ENCODE data around the gene ZKSCAN4.
A peak's percentile ranks its signal among the peaks of the same experiment; 100 is the strongest.

ZKSCAN4 gene
- long read RNA-seq, donor 1, partial matches to known transcripts, result 0 of 1 reads
- long read RNA-seq, donor 1, other reads (novel, unspliced or antisense), result 0 of 1 reads
- long read RNA-seq, donor 2, partial matches to known transcripts, result 0 of 4 reads
- long read RNA-seq, donor 2, other reads (novel, unspliced or antisense), result 0 of 4 reads
- long read RNA-seq, donor 3, partial matches to known transcripts, result 0 of 2 reads
- long read RNA-seq, donor 3, other reads (novel, unspliced or antisense), result 0 of 2 reads
- long read RNA-seq, donor 4, partial matches to known transcripts, result 0 of 6 reads
- long read RNA-seq, donor 4, other reads (novel, unspliced or antisense), result 6 of 6 reads
- long read RNA-seq, donor 5, partial matches to known transcripts, result 0 of 1 reads
- long read RNA-seq, donor 5, other reads (novel, unspliced or antisense), result 0 of 1 reads
- long read RNA-seq, donor 6, partial matches to known transcripts, result 0 of 1 reads
- long read RNA-seq, donor 6, other reads (novel, unspliced or antisense), result 0 of 1 reads
- long read RNA-seq, donor 7, partial matches to known transcripts, result 0 of 4 reads
- long read RNA-seq, donor 7, other reads (novel, unspliced or antisense), result 0 of 4 reads
- long read RNA-seq, donor 8, partial matches to known transcripts, result 0 of 3 reads
- long read RNA-seq, donor 8, other reads (novel, unspliced or antisense), result 0 of 3 reads

DNA sequence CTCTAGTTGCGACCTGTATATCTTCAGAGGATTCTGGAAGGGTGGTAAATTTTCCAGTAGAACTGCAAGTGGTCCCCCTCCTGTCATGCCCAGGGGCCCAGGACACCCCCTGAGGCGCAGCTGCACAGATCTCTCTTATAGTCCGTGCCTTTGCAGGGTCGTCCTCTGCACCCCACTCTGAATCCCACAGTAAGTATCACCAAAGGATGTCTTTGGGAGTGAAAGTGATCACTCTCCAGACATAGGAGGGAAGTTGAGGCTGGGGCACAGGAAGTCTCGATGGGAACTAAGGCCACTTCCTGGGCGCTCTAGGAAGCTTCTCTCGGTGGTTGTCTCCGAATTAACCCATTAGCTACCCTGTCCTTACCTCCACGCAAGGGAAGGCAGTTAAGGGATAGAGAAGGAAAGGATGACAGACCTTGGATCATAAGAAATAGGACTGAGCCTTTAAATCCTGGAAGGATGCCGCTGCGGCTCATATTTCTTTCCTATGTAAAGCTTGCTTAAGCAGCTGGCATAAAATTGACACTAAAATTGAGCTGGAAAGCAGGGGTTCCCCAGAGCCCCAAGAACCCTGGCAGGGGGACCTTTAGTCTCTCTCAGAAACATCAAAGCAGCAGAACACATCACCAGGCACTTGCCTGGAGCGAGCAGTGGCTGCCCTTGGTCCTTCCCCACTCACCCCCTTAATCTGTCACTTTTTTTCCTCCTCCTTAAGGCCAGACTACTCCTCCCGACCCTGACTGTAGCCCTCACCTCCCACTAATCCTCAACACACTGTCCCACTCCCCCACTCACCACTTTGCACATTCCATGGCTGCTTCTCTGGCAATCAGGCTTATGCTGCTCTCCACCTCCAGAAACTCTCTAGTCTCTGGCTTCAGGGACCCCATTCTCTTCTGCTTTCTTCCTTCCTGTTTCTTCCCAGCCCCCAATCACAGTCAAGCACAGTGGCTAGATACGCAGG lies at the start of gene ZKSCAN4:
Gene ZKSCAN4, minus strand, starts transcription at position 261 of the 967 bp plus-strand sequence. CDS start 289 bp downstream, outside the sequence.
- DNase-seq, result peak; percentile 75

DNA sequence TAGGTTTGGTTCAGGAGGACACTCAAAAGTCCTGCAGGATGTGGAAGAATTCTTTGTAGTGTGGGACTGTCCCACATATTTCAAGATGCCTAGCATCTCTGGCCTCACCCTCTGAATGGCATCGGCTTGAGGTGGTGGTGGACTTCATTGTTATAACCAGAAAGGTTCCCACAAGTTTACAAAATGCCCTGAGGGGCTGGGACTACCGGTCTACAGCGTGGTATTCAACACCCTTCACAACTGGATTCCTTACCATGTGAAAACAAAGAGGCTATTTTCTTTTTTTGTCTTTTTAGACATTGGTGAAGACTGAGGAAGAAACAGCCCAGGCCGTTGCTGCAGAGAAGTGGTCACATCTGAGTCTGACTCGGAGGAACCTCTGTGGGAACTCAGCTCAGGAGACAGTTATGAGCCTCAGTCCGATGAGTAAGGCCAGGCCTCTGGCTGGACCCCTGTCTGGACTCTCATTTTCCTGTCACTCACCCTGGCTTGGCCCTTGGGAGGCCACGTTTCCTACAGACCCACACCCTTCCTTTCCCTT lies 44.5 kb upstream of the ZKSCAN4 start:
- no peak for DNase-seq

DNA sequence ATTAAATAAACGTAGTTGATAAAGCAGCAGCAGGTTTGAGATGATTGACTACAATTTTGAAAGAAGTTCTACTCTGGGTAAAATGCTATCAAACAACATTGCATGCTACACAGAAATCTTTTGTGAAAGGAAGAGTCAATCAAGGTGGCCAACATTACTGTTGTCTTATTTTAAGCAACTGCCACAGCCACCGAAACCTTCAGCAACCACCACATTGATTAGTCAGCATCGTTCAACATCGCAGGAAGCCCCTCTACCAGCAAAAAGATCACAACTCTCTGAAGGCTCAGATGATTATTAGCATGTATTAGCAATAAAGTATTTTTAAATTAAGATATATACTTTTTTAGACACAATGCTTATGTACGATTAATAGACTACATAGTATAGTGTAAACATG lies 43.3 kb upstream of the ZKSCAN4 start:
- no peak for DNase-seq

DNA sequence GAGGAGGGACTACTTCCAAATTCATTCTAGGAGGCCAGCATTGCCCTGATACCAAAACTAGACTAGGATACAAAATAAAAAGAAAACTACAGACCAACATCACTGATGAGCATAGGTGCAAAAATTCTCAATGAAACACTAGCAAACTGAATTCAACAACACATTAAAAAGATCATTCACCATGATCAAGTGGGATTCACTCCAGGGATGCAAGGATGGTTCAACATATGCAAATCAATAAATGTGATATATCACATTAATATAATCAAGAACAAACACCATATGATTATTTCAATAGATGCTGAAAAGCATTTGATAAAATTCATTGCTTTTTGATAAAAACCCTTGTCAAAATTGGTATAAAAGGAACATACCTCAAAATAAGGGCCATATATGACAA lies 39.5 kb upstream of the ZKSCAN4 start:
- DNase-seq, result no peak

DNA sequence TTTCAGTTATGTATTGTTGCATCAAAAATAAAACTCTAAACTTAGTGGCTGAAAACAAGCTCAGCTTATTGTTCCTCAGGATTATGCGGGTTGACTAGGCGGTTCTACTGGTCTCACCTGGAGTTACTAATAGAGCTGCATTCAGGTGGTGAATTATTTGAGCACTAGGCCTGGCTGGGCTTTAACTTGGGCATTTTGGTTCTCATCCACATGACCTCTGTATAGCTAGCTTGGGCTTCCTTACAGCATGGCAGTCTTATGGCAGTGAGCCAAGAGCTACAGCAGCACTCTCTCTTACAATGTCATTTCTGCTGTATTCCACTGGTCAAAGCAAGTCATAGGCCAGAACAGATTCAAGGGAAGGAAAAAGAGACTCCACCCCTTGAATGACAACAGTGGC lies 30.9 kb upstream of the ZKSCAN4 start:
- no peak for DNase-seq

DNA sequence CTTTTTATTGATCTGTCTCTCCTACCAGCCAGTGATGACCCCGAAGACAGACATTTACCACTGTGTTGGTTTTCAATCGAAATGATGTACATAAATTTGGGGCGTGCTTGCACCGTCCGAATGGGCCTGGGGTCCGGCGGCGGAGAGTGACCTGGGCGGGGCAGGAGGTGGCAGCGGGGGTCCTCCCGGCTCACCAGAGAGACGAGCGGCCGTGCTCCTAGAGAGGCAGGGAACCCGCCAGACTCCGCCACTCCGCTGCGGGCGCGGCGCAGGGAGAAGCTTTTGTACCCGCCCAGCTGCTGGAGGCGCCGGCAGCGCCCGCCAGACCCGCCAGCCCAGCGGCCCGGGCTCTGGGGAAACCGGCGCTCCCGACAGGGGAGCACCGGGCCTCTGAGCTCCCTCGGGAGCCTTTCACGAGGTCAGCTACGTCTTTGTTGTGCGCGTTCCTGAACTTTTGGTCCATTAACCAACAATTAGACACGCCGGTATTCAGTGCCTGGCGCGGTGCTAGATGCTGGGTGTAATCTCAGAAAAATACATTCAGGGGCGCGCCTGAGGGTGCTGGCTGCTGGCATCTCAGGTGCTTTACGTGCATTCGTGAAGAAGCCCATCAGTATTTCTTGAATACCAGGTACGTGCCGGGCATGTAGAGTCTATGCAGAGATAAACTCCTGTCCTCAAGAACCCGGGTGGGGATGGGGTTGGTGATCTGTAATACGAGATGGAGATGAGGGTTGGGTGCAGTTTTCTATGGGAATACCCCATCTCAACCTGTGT lies 29.4 kb upstream of the ZKSCAN4 start, which contains the start of gene PGBD1:
Gene PGBD1, plus strand, starts transcription at position 285 of the 777 bp plus-strand sequence. CDS start 2,242 bp downstream, outside the sequence.
- DNase-seq, result peak; percentile 80

DNA sequence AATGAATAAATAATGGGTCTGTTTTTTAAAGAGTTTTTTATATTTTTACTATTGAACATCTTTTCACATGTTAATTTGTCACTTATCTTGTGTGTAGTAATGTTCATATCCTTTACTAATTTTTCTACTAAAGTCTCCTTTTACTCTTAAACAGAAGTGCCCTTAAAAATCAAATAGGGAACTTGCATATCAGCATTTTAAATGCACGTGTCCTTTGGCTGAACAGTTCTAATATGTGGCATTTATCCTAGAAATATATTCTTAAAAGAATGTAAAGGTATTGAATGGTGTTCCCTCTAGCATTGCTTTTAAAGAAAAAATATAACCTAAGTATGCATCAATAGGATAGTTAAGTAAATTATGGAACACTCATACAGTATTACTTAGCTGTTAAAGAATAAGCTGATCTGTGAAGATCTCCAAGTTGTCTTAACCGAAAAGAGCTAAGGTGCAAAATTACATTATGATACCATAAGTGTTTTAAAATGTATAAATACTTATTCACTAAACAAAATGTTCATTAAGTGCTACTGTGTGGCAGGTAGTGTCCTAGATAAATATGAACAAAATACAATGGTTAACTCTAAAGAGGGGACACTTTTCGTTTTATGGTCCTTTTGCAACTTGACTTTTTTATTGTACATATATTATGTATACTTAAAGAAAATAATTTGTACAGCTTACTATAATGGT lies 28.7 kb upstream of the ZKSCAN4 start:
- no peak for DNase-seq

DNA sequence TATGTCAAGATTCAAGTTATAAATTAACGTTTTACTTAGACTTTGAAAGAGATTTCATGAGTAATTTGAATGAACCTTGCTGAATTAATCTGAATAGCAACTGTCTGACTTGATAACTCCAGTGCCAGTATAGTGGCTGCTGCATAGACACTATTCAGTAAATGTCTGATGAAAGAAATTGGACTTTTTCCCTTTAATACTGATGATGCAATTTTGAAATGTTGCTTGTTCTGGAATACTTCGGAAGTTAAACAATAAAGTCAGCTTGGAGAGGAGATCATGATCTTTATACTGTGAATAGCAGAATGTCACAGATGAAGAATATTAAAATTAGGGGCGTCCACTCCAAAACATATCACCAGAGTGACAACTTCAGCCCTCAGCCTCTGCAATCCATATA lies 25.7 kb upstream of the ZKSCAN4 start:
- DNase-seq, result no peak

DNA sequence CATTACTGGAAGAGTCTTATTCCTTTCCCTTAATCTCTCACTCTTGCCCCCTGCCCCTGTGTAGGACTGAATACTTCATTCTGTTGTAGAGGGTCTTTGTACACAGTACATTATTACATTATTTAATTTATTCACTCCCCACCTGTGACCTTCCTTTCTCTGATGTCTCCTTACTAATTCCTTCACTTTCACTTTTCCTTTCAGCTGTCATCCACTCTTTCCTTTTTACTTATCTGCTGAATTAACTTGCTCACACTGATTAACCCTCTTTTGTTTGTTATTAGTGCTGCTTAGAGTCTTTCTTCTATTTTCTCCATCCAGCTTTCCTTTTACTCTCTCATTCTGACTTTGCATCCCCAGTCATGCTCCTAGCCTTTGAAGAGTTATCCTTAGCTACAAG lies 22.8 kb upstream of the ZKSCAN4 start:
- DNase-seq, result no peak

DNA sequence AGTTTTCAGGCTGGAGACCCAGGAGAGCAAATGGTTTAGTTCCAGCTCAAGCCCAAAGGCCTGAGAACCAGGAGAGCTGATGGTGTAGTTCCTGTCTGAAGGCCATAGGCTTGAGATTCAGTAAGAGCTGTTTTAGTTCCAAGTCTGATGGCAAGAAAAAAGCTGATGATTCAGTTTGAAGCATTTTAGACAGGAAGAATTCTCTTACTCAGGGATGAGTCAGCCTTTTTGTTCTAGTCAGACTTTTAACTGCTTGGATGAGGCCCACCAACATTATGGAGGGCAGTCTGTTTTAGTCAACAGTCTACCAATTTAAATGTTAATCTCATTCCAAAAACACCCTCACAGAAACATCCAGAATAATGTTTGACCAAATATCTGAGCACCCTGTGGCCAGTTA lies 17.4 kb upstream of the ZKSCAN4 start:
- no peak for DNase-seq

DNA sequence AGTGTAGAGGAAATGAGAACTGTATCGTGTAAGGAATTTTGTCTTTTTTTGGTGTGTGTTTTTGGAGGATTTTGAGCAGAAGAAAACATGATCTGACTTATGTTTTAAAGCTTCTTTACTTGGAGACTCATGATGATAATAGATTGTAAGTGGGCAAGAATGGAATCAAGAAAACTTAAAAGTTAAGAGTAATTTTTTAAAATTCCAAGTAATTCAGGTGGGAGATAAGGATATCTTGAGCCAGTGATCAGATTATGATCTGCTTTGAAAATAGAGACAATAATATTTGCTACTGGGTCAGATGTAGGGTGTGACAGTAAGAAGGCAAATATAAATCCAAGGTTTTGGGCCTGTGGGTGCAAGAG lies 15.6 kb upstream of the ZKSCAN4 start:
- no peak for DNase-seq

DNA sequence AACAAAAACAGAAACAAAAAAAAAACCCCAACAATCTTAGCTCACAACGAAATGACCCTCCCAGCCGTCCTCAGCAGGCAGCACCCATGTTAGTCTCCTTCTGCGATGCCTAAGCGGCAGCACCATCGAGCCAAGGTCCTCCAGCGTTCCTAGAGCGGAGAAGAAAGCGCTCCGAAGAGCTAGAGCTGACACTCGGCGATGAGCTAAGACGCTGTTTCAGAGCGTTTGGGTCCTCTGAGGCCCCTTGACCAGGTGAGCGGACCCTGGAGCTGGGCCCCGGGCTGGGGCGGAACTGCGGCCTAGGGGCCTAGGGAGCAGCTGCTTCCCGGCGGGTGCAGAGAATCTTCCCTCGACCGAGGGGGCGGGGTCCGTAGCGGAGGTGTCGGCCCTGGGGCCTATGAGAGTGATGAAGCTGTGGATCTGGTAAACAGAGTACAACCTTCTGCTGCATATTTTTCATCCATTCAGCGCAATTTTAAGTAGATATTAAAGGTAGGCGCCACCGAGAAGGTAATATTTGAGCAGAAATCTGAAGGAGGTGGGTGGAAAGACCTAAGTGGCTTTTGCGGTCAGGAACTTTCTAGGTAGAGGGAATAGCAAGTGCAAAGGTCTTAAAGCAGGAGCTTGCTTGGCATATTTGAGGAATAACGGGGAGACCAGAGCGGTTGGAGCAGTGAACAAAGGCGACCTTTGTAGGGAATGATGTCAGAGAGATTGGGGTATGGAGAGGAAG lies 15.1 kb upstream of the ZKSCAN4 start, which contains the start of gene ZSCAN26:
Gene ZSCAN26, plus strand, starts transcription at position 182 of the 733 bp plus-strand sequence. CDS start 4,777 bp downstream, outside the sequence.
- peak; percentile 98 for DNase-seq

DNA sequence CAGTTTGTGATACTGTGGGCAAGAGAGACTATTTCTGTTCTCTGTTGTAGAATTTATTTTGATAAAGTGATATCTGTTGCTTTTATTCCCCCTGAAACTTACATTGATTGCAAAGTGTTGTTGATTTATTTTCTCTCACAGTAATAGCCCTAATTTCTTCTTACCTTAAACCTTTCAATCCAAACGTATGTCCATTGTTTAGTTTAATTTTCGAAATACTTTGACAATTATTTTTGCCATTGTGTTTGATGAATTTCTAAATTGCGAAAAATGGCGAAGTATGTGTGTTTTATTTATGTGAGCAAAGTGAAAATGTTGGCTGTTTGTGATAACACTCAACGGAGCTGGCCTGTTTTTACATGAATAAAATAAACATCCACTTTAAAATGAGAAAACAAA lies 14.5 kb upstream of the ZKSCAN4 start:
- DNase-seq, result no peak

DNA sequence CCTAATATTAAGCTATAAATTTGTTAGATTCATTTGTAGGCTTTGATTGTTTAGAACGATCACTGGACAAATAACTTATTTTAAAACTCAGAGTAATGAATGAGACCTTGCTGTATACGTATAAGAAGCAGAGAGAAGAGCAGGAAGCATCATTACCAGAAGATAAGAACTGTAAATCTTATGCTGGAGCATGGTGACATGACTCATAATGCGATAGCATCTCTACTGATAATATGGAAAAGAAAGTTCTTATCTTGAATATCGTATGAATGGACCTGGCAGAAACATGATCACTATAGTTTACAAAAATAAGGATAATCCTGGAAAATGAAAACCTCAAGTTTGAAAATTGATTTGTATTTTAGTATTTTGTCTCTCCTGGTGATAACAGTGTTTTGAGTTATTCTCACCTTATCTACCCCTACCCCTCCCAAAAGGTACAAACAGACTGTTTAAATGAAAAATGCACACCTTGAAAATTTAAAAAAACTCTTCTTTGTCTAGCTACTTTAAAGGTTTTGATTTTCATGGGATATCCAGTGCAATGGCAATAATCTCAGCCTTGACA lies 12.8 kb upstream of the ZKSCAN4 start:
- DNase-seq, result no peak

DNA sequence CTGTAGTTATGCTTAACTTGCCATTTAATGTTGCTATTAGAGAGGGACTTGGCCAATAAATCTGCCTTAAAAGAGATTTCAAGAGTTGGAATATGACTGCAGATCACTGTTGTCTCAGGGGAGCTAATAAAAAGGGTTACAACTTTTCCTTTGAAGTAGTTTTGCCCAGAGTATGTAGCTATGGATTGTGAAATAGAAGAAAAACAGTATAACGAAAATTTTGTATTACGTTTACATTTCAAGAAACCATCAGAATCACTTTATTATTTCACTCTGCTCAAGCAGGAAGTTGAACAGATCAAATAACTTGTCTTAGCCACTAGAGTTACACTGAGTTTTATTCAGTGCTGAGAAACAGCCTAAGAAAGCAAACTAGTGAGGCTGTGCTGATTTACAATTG lies 11.9 kb upstream of the ZKSCAN4 start:
- DNase-seq, result no peak

DNA sequence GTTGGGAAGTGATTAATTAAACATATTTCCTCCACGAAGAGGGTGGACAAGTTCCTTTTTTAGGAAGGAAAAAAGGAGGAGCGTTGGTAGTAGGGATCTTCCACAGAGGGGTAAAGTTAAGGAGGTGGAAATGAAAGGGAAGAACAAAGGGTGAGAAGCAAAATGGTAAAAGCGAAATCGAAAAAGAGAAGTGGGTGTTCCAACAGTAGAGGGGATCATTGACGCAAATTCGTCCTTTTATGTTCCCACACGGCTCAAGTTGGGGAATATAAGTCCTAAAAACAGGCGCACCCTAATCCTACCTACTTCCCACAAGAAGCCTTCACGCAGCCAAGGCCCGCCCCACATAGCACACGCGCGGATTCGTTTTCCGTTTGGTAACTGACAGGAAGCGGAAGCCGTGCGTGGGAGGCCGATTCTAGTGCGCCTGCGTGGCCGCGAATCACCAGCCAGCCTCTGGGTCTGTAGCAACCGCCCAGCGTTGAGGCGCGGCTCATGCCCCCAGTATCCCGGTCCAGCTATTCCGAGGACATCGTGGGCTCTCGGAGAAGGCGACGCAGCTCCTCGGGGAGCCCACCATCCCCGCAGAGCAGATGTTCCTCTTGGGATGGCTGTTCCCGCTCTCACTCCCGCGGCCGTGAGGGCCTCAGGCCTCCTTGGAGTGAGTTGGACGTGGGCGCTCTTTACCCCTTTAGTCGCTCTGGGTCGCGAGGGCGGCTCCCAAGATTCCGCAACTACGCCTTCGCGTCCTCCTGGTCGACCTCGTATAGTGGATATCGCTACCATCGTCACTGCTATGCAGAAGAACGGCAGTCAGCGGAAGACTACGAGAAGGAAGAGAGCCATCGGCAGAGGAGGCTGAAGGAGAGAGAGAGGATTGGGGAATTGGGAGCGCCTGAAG lies 7.1 kb upstream of the ZKSCAN4 start, which contains the start of gene NKAPL:
Gene NKAPL, plus strand, starts transcription at position 421 of the 901 bp plus-strand sequence. Its CDS starts 75 bp downstream, at position 496.
- DNase-seq, result peak; percentile 69

DNA sequence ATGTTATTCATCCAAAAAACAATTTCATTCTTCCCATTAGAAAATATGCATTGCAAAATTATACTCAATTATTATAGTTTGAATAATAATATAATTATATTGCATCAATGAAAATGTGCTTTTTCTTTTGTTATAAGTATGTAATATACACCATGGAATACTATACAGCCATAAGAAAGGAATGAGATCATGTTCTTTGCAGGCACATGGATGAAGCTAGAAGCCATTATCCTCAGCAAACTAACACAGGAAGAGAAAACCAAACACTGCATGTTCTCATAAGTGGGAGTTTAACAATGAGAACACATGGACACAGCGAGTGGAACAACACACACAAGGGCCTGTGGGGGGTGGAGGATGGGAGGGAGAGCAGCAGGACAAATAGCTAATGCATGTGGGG lies 5.0 kb upstream of the ZKSCAN4 start:
- DNase-seq, result no peak

DNA sequence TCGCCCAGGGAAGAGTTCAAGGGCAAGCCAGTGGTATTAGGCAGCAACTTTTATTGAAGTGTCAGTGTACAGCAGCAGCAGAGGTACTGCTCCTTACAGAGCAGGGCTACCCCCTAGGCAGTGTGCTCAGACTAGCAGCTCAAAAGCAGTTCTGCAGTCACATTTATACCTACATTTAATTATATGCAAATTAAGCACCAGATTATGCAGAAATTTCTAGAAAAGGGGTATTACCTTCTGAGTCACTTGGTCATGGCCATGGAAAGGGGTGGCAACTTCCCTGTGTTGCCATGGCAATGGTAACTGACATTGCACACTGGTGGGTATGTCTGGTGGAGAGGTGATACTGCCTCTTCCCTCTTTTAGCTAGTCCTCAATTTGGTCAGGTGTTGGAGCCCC lies 2.1 kb upstream of the ZKSCAN4 start:
- DNase-seq, result no peak
